GM23338 (cell line): ENCODE measurements around the gene GRM5.

Experiments used
- CREB1 ChIP-seq: fragments of 250-450 bp; sonication (Bioruptor Pico); IDR thresholded peaks from 2 replicates; pipeline ENCODE4 v1.5.0; 2020; ENCODE audit warnings: low read depth, mild to moderate bottlenecking, moderate library complexity
- EZH2 ChIP-seq: fragments of 200-600 bp; sonication (generic); IDR thresholded peaks from one replicate; pipeline ENCODE4 v1.8.0; 2017; ENCODE audit warnings: antibody characterized with exemption, mild to moderate bottlenecking, low read depth; ENCODE audit not compliant: unreplicated experiment
- EZH2phosphoT487 ChIP-seq: fragments of 200-600 bp; sonication (generic); IDR thresholded peaks from one replicate; pipeline ENCODE4 v1.8.1; 2018; ENCODE audit warnings: antibody characterized with exemption; ENCODE audit not compliant: unreplicated experiment
- JUNB ChIP-seq: IDR thresholded peaks from one replicate; pipeline ENCODE4 v1.6.1; 2016; ENCODE audit warnings: antibody characterized with exemption; ENCODE audit not compliant: unreplicated experiment
- NANOG ChIP-seq: IDR thresholded peaks from 2 replicates; pipeline ENCODE4 v1.6.1; 2016; ENCODE audit warnings: antibody characterized with exemption, borderline replicate concordance
- POLR2AphosphoS5 ChIP-seq: IDR thresholded peaks from 2 replicates; pipeline ENCODE4 v1.6.1; 2016; ENCODE audit warnings: antibody characterized with exemption, low read depth
- STAT1 ChIP-seq: IDR thresholded peaks from one replicate; pipeline ENCODE4 v1.6.1; 2016; ENCODE audit warnings: antibody characterized with exemption; ENCODE audit not compliant: unreplicated experiment
- ZNF114 ChIP-seq: fragments of 250-450 bp; sonication (Bioruptor Pico); IDR thresholded peaks from 2 replicates; pipeline ENCODE4 v1.5.0; 2020; ENCODE audit warnings: mild to moderate bottlenecking, moderate library complexity
- ZNF331 ChIP-seq: fragments of 250-450 bp; sonication (Bioruptor Pico); IDR thresholded peaks from 2 replicates; pipeline ENCODE4 v1.5.0; 2020; ENCODE audit warnings: low read depth, mild to moderate bottlenecking, moderate library complexity
- TF ChIP-seq, protein P1 (sequence below), 2 experiments: fragments of 200-600 bp in 1 of 2; sonication (generic) in 1 of 2; conservative IDR thresholded peaks; 2 replicates each; pipeline versions ENCODE4 v1.5.1 to v1.6.1; 2016 to 2017; ENCODE audit warnings: antibody characterized with exemption in 2 of 2, low read depth in 2 of 2, mild to moderate bottlenecking in 2 of 2, moderate library complexity in 1 of 2
- TF ChIP-seq, protein P2 (sequence below): IDR thresholded peaks from one replicate; pipeline ENCODE4 v1.6.1; 2018; ENCODE audit warnings: antibody characterized with exemption; ENCODE audit not compliant: unreplicated experiment
- TF ChIP-seq, protein P3 (sequence below): IDR thresholded peaks from 2 replicates; pipeline ENCODE4 v1.6.1; 2016; ENCODE audit warnings: antibody characterized with exemption

DNA sequence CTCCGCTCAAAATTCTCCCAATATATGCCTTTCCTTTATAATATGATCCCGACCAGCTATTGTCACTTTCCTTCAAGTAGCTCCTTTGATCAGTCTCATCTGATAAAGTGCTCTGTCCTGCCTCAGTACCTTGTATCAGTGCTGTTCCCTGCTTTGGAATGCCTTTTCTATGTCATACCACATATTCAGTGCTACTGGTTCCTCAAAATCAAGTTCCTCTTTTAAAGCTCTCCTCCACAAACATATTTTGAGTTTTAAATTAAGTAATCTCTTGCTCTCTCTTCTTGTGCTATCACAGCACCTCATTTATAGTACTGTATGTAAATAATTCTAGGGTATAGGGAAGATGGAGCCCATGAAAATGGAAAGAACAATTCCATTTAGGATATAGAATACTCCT, 591.1 kb downstream of the GRM5 start:
- TF ChIP-seq POLR2AphosphoS5 (no peak), EZH2 (no peak), CREB1 (CRISPR knock-in tag) (no peak), EZH2phosphoT487 (no peak), JUNB (no peak), STAT1 (no peak), ZNF114 (no peak), ZNF331 (CRISPR knock-in tag) (no peak), NANOG (no peak)
- TF ChIP-seq, protein P1, sequence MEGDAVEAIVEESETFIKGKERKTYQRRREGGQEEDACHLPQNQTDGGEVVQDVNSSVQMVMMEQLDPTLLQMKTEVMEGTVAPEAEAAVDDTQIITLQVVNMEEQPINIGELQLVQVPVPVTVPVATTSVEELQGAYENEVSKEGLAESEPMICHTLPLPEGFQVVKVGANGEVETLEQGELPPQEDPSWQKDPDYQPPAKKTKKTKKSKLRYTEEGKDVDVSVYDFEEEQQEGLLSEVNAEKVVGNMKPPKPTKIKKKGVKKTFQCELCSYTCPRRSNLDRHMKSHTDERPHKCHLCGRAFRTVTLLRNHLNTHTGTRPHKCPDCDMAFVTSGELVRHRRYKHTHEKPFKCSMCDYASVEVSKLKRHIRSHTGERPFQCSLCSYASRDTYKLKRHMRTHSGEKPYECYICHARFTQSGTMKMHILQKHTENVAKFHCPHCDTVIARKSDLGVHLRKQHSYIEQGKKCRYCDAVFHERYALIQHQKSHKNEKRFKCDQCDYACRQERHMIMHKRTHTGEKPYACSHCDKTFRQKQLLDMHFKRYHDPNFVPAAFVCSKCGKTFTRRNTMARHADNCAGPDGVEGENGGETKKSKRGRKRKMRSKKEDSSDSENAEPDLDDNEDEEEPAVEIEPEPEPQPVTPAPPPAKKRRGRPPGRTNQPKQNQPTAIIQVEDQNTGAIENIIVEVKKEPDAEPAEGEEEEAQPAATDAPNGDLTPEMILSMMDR (conservative IDR thresholded peaks at IDR 0.05; ENCODE audit: low read depth in 2 of 2): no peak
- TF ChIP-seq, protein P2, sequence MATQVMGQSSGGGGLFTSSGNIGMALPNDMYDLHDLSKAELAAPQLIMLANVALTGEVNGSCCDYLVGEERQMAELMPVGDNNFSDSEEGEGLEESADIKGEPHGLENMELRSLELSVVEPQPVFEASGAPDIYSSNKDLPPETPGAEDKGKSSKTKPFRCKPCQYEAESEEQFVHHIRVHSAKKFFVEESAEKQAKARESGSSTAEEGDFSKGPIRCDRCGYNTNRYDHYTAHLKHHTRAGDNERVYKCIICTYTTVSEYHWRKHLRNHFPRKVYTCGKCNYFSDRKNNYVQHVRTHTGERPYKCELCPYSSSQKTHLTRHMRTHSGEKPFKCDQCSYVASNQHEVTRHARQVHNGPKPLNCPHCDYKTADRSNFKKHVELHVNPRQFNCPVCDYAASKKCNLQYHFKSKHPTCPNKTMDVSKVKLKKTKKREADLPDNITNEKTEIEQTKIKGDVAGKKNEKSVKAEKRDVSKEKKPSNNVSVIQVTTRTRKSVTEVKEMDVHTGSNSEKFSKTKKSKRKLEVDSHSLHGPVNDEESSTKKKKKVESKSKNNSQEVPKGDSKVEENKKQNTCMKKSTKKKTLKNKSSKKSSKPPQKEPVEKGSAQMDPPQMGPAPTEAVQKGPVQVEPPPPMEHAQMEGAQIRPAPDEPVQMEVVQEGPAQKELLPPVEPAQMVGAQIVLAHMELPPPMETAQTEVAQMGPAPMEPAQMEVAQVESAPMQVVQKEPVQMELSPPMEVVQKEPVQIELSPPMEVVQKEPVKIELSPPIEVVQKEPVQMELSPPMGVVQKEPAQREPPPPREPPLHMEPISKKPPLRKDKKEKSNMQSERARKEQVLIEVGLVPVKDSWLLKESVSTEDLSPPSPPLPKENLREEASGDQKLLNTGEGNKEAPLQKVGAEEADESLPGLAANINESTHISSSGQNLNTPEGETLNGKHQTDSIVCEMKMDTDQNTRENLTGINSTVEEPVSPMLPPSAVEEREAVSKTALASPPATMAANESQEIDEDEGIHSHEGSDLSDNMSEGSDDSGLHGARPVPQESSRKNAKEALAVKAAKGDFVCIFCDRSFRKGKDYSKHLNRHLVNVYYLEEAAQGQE: no peak
- TF ChIP-seq, protein P3, sequence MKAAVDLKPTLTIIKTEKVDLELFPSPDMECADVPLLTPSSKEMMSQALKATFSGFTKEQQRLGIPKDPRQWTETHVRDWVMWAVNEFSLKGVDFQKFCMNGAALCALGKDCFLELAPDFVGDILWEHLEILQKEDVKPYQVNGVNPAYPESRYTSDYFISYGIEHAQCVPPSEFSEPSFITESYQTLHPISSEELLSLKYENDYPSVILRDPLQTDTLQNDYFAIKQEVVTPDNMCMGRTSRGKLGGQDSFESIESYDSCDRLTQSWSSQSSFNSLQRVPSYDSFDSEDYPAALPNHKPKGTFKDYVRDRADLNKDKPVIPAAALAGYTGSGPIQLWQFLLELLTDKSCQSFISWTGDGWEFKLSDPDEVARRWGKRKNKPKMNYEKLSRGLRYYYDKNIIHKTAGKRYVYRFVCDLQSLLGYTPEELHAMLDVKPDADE: no peak
